T-helper 1 cell treated with Interleukin-12 subunit alpha and Interleukin-12 subunit beta and Interleukin-4 antibody, amounts not matched to agents 30 ng/mL and 1 ng/mL, for 36 hours (primary cell): ENCODE measurements around the gene MARK3. TPM values are rescaled to one million over a fixed set of nuclear protein-coding genes. Genes with fewer than 3 reads are reported as not detected.

Experiments
- intact Hi-C: fragments of 100-400 bp; cut with micrococcal nuclease; formaldehyde crosslinking; loops from one replicate; pipeline ENCODE4 v1.15.1; 2024
- total RNA-seq: library from RNA; stranded (reverse); gene quantifications from 2 replicates; pipeline ENCODE4 v1.2.3, GENCODE V29; 2022

MARK3 gene
- total RNA-seq, 1 donor from 2014 or later: 91.6 TPM

DNA sequence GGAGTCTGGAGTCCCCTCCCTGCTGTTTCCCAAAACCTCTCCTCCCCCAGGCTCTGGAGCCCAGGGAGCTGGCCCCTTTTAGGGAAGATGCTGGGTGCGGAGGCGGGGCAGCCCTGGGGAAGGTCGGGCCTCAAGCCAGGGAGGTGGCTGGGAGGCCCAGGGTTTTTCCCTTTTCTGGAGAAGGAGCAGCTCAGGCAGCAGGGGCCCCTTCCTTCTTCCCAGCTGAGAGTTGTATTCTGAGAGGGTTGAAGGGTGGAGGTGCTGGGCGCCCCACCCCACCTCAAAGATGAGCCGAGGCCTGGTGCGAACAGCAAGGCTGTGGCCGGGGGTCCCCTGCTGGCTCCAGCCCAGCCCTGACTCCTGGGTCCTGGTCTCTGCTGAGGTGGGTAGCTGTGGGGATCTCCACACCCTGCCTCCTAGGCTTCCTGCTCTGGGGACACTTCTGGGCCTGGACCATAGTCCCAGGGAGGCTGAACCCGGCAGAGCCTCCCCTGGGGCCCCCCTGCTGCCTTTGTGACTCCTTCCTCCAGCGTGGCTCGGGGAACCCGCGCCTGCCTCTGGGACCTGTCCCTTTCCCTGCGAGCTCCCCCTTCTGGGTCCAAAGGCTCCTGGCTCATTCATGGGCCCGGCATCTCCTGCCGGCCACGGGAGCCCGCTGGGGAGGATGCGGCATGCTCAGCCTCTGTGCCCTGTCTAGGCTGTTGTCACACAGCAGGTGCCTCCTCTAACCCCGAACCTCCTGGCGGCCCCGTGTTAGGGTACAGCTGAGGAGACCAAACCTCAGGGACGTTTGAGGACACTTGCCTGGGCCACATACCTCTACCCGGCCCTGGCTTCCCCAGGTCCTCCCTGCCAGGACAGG lies 148.2 kb downstream of the MARK3 start:
- intact Hi-C loops: no loop called here

GRCh38 chr14:103533999-103534575 lies 148.9 kb downstream of the MARK3 start:
- intact Hi-C loops: no loop called here

DNA sequence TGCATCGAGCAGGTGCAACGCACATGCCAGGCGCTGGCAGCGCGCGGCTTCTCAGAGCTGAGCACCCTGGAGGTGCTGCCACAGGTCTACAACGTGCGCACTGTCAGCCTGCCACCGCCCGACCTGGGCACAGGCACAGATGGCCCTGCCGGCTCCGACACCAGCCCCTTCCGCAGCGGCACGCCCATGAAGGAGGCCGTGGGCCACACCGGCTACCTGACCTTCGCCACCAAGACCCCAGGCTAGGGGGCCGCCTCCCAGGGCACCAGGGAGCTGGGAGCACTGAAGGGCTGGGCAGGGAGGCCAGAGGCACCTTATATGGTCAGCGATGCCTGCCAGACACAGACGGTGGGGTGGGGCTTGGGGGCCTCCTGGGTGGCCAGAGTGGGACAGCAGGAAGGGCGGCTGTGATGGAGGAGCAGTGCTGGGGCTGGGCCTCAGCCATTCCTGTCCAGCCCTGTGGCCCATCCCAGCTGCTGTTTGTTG lies 149.4 kb downstream of the MARK3 start:
- intact Hi-C loops: no loop called here

GRCh38 chr14:103535081-103535890 lies 150.1 kb downstream of the MARK3 start:
- intact Hi-C loops: no loop called here

DNA sequence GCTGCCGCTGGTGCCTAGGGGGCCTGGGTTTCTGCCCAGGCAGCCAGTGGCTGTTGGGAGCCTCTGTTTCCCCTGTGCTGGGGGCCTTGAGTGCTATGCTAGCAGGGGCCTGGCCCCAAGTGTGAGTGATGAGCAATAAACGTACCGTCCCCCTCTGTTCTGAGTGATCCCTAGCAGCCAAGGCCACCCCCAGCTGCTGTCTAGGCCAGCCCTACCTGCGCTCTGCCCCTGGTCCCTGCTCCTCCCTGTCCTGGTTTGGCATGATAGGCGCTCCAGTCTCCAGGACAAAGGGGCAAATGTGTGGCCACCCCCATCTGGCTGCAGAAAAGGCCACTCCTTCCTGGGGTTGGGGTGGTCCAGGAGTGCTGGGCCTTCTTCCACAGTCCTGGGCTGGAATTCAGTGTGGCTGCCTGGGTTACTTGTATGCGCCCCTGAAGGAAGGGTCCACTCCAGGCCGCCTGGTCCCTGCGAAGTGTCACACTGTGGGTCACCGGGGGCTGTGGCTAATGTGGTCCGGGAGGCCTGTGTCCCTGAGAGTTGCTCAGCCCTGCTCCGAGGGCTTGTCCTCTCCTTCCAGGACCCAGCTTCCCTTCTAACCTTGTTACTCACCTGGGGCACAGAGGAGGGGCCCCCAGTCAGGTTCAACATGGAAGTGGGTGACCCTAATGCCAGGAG lies 150.8 kb downstream of the MARK3 start:
- intact Hi-C loops: no loop called here

- intact Hi-C loops: no loop called here
These were observed 151.5 kb downstream of the MARK3 start for GRCh38 chr14:103536693-103537092.

GRCh38 chr14:103537175-103537990 lies 152.2 kb downstream of the MARK3 start:
- intact Hi-C loops: no loop called here

- intact Hi-C loops: no loop called here
These were observed 153.3 kb downstream of the MARK3 start for GRCh38 chr14:103538291-103539055.

DNA sequence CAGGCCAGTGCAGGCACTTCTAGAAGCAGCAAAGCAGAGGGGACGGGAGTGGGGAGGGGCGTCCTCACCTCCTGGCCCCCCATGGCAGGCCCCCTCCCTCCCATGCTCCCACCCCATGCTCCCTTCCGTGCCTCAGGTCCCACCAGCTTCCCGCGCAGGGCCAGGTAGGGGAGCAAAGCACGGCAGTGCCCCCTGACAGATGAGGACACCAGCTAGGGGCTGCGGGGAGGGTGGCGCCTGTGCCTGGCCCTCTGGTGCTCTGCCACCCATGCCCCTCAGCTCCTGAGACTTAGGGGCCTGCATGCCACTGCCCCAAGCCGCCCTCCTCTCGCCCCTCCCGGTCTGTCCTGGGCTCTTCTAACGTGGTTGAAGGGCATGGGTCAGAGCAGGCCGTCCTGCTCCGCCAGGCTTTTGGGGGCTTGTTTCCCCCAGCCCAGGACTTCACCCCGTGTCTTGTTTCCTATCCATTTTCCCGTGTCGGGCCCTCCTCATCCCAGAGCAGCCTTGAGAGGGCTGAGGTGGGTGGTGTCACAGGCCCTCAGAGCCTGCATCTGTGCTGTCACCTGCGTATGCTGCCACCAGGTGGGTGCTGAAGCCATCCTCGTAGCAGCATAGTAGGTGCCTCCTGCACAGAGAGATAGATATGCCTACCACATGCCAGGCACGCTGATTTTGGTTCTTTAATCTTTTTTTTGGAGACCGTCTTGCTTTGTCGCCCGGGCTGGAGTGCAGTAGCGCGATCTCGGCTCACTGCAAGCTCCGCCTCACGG lies 154.0 kb downstream of the MARK3 start:
- intact Hi-C loops: no loop called here

GRCh38 chr14:103540821-103541708 lies 155.8 kb downstream of the MARK3 start:
- intact Hi-C loops: no loop called here

GRCh38 chr14:103541709-103542604 lies 156.7 kb downstream of the MARK3 start:
- intact Hi-C loops: no loop called here

GRCh38 chr14:103542605-103543088 lies 157.4 kb downstream of the MARK3 start:
- intact Hi-C loops: no loop called here

DNA sequence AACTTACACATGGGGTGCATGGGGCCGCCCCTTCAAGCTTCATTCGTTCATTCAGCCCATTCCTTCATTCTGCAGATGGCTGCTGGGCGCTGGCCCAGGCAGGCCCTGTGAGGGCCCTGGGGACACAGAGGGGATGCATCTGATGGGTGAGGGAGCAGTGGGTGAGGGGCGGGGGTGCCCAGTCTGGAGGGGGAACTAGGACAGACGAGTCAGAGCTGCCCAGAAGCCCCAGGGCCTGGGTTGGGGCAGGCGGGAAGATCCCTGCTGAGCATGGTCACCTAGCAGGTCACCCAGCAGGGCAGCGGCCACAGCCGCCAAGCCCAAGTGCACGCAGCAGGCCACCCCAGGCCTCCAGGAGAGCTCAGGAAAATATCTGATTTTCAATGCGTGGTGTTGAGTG lies 157.9 kb downstream of the MARK3 start:
- intact Hi-C loops: no loop called here

GRCh38 chr14:103543721-103544387 lies 158.6 kb downstream of the MARK3 start:
- intact Hi-C loops: no loop called here

GRCh38 chr14:103544388-103545218 lies 159.4 kb downstream of the MARK3 start:
- intact Hi-C loops: loop anchor here (5.0 kb wide), 1 partner anchor 467 kb away; no protein-coding TSS in a partner anchor
